OCI-LY3 (cell line): ENCODE measurements around the gene IRF6.
A peak's percentile ranks its signal among the peaks of the same experiment; 100 is the strongest.

Experiments used
- H2AFZ ChIP-seq: fragments of 200-600, 300-600 bp; shearing (Covaris generic); 2 replicates; pipeline ENCODE4 v1.6.0; 2014; ENCODE audit warnings: antibody characterized with exemption, low read depth, low read length
- H3K27ac ChIP-seq: fragments of 200-600, 300-600 bp; sonication (generic); 2 replicates; pipeline ENCODE4 v1.5.1; 2014; ENCODE audit warnings: mild to moderate bottlenecking, low read length, moderate library complexity, mixed read lengths
- H3K27me3 ChIP-seq: fragments of 200-600, 300-600 bp; sonication (generic); 2 replicates; pipeline ENCODE4 v1.6.1; 2014; ENCODE audit warnings: low read depth, low read length, mixed read lengths
- H3K36me3 ChIP-seq: fragments of 200-600, 300-600 bp; sonication (generic); replicated peaks from 2 replicates; pipeline ENCODE3; 2014; ENCODE audit warnings: low read depth, low read length, mixed read lengths
- H3K4me1 ChIP-seq: fragments of 300-600, 200-600 bp; sonication (generic); 2 replicates; pipeline ENCODE4 v1.6.1; 2014; ENCODE audit warnings: low read length, mixed read lengths
- H3K4me2 ChIP-seq: fragments of 200-600, 300-600 bp; sonication (generic); 2 replicates; pipeline ENCODE4 v1.6.1; 2014; ENCODE audit warnings: low read length, mixed read lengths
- H3K4me3 ChIP-seq: fragments of 300-600, 200-600 bp; sonication (generic); 2 replicates; pipeline ENCODE4 v1.5.1; 2014; ENCODE audit warnings: antibody characterized with exemption, mild to moderate bottlenecking, low read length, moderate library complexity
- H3K79me2 ChIP-seq: fragments of 300-600, 200-600 bp; shearing (Covaris generic); 2 replicates; pipeline ENCODE4 v1.6.1; 2014; ENCODE audit warnings: mild to moderate bottlenecking, low read length, mixed read lengths
- H3K9ac ChIP-seq: fragments of 300-600, 200-600 bp; shearing (Covaris generic); 2 replicates; pipeline ENCODE4 v1.6.0; 2014; ENCODE audit warnings: mild to moderate bottlenecking, low read length, moderate library complexity
- H3K9me3 ChIP-seq: fragments of 200-600, 300-600 bp; shearing (Covaris generic); 2 replicates; pipeline ENCODE4 v1.6.1; 2014; ENCODE audit warnings: low read length, mixed read lengths; ENCODE audit not compliant: insufficient read depth
- H4K20me1 ChIP-seq: fragments of 200-600, 300-600 bp; sonication (generic); 2 replicates; pipeline ENCODE4 v1.6.1; 2016; ENCODE audit warnings: low read length, mixed read lengths; ENCODE audit not compliant: insufficient read depth
- CTCF ChIP-seq: fragments of 200-600, 300-600 bp; sonication (generic); IDR thresholded peaks from 2 replicates; pipeline ENCODE4 v1.5.1; 2014; ENCODE audit warnings: antibody characterized with exemption, low read length, low read depth
- EZH2phosphoT487 ChIP-seq: fragments of 200-600 bp; shearing (Covaris generic); IDR thresholded peaks from 2 replicates; pipeline ENCODE4 v1.6.1; 2018; ENCODE audit warnings: antibody characterized with exemption, mixed run types, low read depth

The IRF6 gene

DNA sequence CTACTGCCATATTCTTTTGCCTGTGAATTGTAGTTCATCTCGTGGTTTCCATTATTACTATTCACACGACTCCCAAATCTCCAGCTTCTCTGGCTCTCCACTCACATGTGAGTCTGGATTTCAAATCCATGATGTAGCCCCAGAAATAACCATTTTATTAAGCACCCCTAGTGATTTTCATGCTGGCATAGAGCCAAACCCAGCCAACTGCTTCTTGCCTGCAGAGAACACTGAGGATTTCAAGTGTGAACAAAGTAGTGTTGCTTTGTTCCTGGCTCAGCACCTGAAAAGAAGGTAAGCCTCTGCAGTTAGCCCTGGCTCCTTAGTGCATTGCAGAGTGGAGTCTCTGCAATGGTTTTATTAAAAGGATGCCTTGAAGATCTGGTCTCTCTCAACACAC lies 47.7 kb upstream of the IRF6 start:
- peaks cover 52% of the 10 kb centered on the region for H3K36me3 ChIP-seq
- H3K4me3 ChIP-seq, result no peak overlapping the region
- no peaks in the 10 kb centered on the region for H3K27me3 ChIP-seq
- no peaks in the 10 kb centered on the region for H4K20me1 ChIP-seq
- no peak overlapping the region for H3K4me2 ChIP-seq
- H3K27ac ChIP-seq, result no peak overlapping the region
- no peaks in the 10 kb centered on the region for H3K79me2 ChIP-seq
- no peak overlapping the region for H3K9ac ChIP-seq
- no peak overlapping the region for H2AFZ ChIP-seq
- no peaks in the 10 kb centered on the region for H3K9me3 ChIP-seq
- no peaks in the 10 kb centered on the region for H3K4me1 ChIP-seq
- TF ChIP-seq CTCF, result no peak

- Histone ChIP-seq H3K27me3 (no peaks in the 10 kb centered on the region), H2AFZ (no peak overlapping the region), H3K9ac (no peak overlapping the region), H3K4me2 (no peak overlapping the region), H3K9me3 (no peaks in the 10 kb centered on the region), H3K36me3 (peaks cover 65% of the 10 kb centered on the region), H3K4me3 (no peak overlapping the region), H3K4me1 (no peaks in the 10 kb centered on the region), H3K27ac (no peak overlapping the region), H4K20me1 (no peaks in the 10 kb centered on the region), H3K79me2 (no peaks in the 10 kb centered on the region)
- TF ChIP-seq EZH2phosphoT487 (no peak), CTCF (peak; percentile 92)
Measured at GRCh38 chr1:209850342-209850979, 44.5 kb upstream of the IRF6 start.

DNA sequence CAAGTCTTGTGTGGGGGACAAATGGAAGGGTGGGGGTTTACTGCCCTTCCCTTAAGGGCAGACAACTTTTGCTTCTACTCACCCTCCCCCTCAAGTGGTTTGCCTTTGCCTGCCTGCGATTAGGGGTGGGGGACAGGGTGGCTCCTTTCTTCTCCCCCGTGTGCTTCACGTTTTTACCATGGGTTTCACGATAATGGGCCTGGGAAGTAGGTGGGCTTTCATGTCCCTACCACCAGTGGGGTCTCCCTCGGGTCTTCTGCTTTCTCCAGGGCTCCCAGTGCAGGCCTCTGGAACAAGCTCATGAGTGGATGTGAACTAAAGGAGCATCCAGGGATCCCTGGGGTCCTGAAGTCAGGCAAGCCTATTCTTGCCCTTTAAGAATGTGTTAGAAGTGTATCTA lies 43.4 kb upstream of the IRF6 start:
- H4K20me1 ChIP-seq, result no peaks in the 10 kb centered on the region
- no peak for TF ChIP-seq CTCF
- no peak for TF ChIP-seq EZH2phosphoT487
- no peaks in the 10 kb centered on the region for H3K27me3 ChIP-seq
- peaks cover 65% of the 10 kb centered on the region for H3K36me3 ChIP-seq
- no peak overlapping the region for H2AFZ ChIP-seq
- no peaks in the 10 kb centered on the region for H3K9me3 ChIP-seq
- H3K4me3 ChIP-seq, result no peak overlapping the region
- H3K9ac ChIP-seq, result no peak overlapping the region
- H3K27ac ChIP-seq, result no peak overlapping the region
- H3K4me1 ChIP-seq, result no peaks in the 10 kb centered on the region
- H3K79me2 ChIP-seq, result no peaks in the 10 kb centered on the region
- H3K4me2 ChIP-seq, result no peak overlapping the region

DNA sequence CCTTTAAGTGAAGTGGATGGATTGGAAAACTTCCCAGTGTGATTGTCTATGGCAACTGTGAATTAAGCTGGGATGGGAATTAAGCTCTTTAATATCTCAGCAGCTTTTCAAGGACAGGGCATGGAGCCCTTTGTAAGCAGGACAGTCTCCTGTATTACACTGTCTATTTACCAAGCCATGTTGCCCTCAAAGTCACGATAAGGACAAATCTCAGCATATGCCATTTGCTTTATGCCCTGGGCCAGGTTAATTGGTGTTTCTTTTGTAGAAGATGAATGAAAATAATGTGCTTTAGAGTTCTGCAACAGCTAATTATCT lies 39.4 kb upstream of the IRF6 start:
- Histone ChIP-seq H3K36me3 (peaks cover 69% of the 10 kb centered on the region), H4K20me1 (no peaks in the 10 kb centered on the region), H3K79me2 (no peaks in the 10 kb centered on the region), H3K4me2 (no peak overlapping the region), H3K4me1 (no peaks in the 10 kb centered on the region), H2AFZ (no peak overlapping the region), H3K9ac (no peak overlapping the region), H3K9me3 (no peaks in the 10 kb centered on the region), H3K27ac (no peak overlapping the region), H3K4me3 (no peak overlapping the region), H3K27me3 (no peaks in the 10 kb centered on the region)
- TF ChIP-seq EZH2phosphoT487, result no peak
- no peak for TF ChIP-seq CTCF
